HepG2 (cell line): ENCODE data around the gene SHROOM2. TPM values are rescaled to one million over a fixed set of nuclear protein-coding genes. Genes with fewer than 3 reads are reported as not detected.
A peak's percentile ranks its signal among the peaks of the same experiment; 100 is the strongest.

Experiments used
- ATAC-seq: fragments of 200-7000 bp; cut with Tn5 transposase; 3 replicates; pipeline ENCODE4 v1.9.1; 2020; ENCODE audit warnings: mild to moderate bottlenecking, moderate library complexity
- BruUV-seq: library from RNA; stranded (reverse); fragments of 400-500 nt; replicated peaks from 2 replicates; lab custom pipeline; 2021; lab: Mats Ljungman, UMichigan
- CTCF ChIA-PET: fragments of 300-600 bp; formaldehyde crosslinking; extraction: SDS; loops from one replicate; lab custom pipeline; 2021; ENCODE audit warnings: low total read pairs, inconsistent platforms, low intra/inter-chr PET ratio; lab: Yijun Ruan, JAX
- POLR2A ChIA-PET: fragments of 350-600 bp; sonication (Branson Sonifier 250); formaldehyde crosslinking; loops from one replicate; lab custom pipeline; 2020; ENCODE audit warnings: antibody characterized with exemption, inconsistent platforms; lab: Yijun Ruan, JAX
- DNase-seq: peaks from one replicate; pipeline ENCODE4 v3.0.0-alpha.2; 2015; ENCODE audit warnings: low spot score
- FAIRE-seq: peaks from 3 replicates; lab custom pipeline; 2011; peaks lifted over from hg19 to GRCh38; lab: Jason Lieb, UNC
- H2AFZ ChIP-seq: one replicate; pipeline ENCODE4 v1.6.1; 2011; ENCODE audit warnings: low read length, inconsistent platforms
- H3K27ac ChIP-seq: fragments of 300-600 bp; 3 replicates; pipeline ENCODE4 v1.8.0; 2011; ENCODE audit warnings: mixed run types, mild to moderate bottlenecking, mixed read lengths, low read length, inconsistent platforms; ENCODE audit not compliant: insufficient read depth; ENCODE audit errors: extremely low read length
- H3K27me3 ChIP-seq, 2 experiments: fragments of 200-600 bp in 1 of 2; 2 replicates in 1 of 2; 3 replicates in 1 of 2; pipeline versions ENCODE4 v1.6.0 to v1.8.0; 2011; ENCODE audit warnings: low read length in 2 of 2, mild to moderate bottlenecking in 2 of 2, moderate library complexity in 2 of 2, inconsistent platforms in 1 of 2; ENCODE audit not compliant: insufficient read depth in 2 of 2, control insufficient read depth in 1 of 2
- H3K36me3 ChIP-seq, 2 experiments: fragments of 200-600 bp in 1 of 2; replicated peaks in 1 of 2; 2 replicates in 1 of 2; 3 replicates in 1 of 2; pipeline versions ENCODE4 v1.5.1 to v1.8.0; 2011; ENCODE audit warnings: low read length in 2 of 2, inconsistent platforms in 1 of 2; ENCODE audit not compliant: insufficient read depth in 2 of 2, control insufficient read depth in 1 of 2
- H3K4me1 ChIP-seq: 2 replicates; pipeline ENCODE4 v1.5.1; 2012; ENCODE audit warnings: low read length, inconsistent platforms; ENCODE audit not compliant: insufficient read depth
- H3K4me2 ChIP-seq: 2 replicates; pipeline ENCODE4 v1.6.0; 2011; ENCODE audit warnings: low read depth, low read length, inconsistent platforms
- H3K4me3 ChIP-seq, 3 experiments: fragments of 200-600 bp in 1 of 3; sonication (generic), shearing (Covaris generic) in 1 of 3; replicated peaks in 1 of 3; 2 replicates each; pipeline ENCODE4 v1.5.1; 2011 to 2016; ENCODE audit warnings: low read length in 3 of 3, inconsistent platforms in 2 of 3, low read depth in 2 of 3, mild to moderate bottlenecking in 2 of 3, control low read depth in 1 of 3, mixed read lengths in 1 of 3; ENCODE audit not compliant: insufficient read depth in 1 of 3
- H3K79me2 ChIP-seq: one replicate; pipeline ENCODE4 v1.6.1; 2011; ENCODE audit warnings: low read length, inconsistent platforms; ENCODE audit not compliant: insufficient read depth
- H3K9ac ChIP-seq: 2 replicates; pipeline ENCODE4 v1.6.0; 2011; ENCODE audit warnings: mild to moderate bottlenecking, low read depth, low read length, inconsistent platforms; ENCODE audit not compliant: insufficient read depth
- H3K9me3 ChIP-seq: 2 replicates; pipeline ENCODE4 v1.5.1; 2012; ENCODE audit warnings: mild to moderate bottlenecking, low read length
- H4K20me1 ChIP-seq: 2 replicates; pipeline ENCODE4 v1.6.0; 2011; ENCODE audit warnings: inconsistent platforms, mild to moderate bottlenecking, low read length, moderate library complexity; ENCODE audit not compliant: insufficient read depth
- CEBPB ChIP-seq: IDR thresholded peaks from 2 replicates; pipeline ENCODE4 v1.6.1; 2011; ENCODE audit warnings: low read depth, low read length, improper control_type of control experiment, borderline replicate concordance
- CEBPG ChIP-seq: IDR thresholded peaks from 2 replicates; pipeline ENCODE4 v1.6.1; 2016
- FOSL2 ChIP-seq: sonication (generic); formaldehyde crosslinking; IDR thresholded peaks from 2 replicates; pipeline ENCODE4 v1.4.0; 2020; ENCODE audit warnings: missing genetic modification reagents
- HINFP ChIP-seq: sonication (generic); formaldehyde crosslinking; IDR thresholded peaks from 2 replicates; pipeline ENCODE4 v1.4.0; 2020; ENCODE audit warnings: low read depth, mild to moderate bottlenecking, missing genetic modification reagents
- HNF4A ChIP-seq: sonication (generic); formaldehyde crosslinking; IDR thresholded peaks from 2 replicates; pipeline ENCODE4 v1.4.0; 2020; ENCODE audit warnings: missing genetic modification reagents
- MAFK ChIP-seq, 2 experiments: IDR thresholded peaks in 1 of 2; conservative IDR thresholded peaks in 1 of 2; 2 replicates each; pipeline ENCODE4 v1.6.1; 2011; ENCODE audit warnings: improper control_type of control experiment in 2 of 2, low read length in 2 of 2
- MLX ChIP-seq: IDR thresholded peaks from 2 replicates; pipeline ENCODE4 v1.6.1; 2016
- PRPF4 ChIP-seq: fragments of 200-400 bp; formaldehyde crosslinking; IDR thresholded peaks from 2 replicates; pipeline ENCODE4 v1.6.1; 2016; ENCODE audit warnings: low read length, low read depth; ENCODE audit not compliant: poor library complexity, severe bottlenecking
- ZSCAN20 ChIP-seq: sonication (generic); formaldehyde crosslinking; IDR thresholded peaks from 2 replicates; pipeline ENCODE4 v1.4.0; 2020; ENCODE audit warnings: missing genetic modification reagents, mild to moderate bottlenecking, borderline replicate concordance
- WGBS: methylation state at CpG from one replicate; pipeline ENCODE4 v1.1.6; 2017; ENCODE audit warnings: low lambda C conversion rate; 5-methylcytosine and 5-hydroxymethylcytosine counted together
- in situ Hi-C: cut with HindIII; loops from 2 replicates; pipeline ENCODE4 v1.10.0; 2017; ENCODE audit warnings: low pct_unique_long_range_greater_than_20kb; ENCODE audit not compliant: extremely low pct_ligation_motif_present
- intact Hi-C: fragments of 100-400 bp; cut with micrococcal nuclease; formaldehyde crosslinking; loops from one replicate; pipeline ENCODE4 v1.10.0; 2022; ENCODE audit not compliant: unreplicated experiment
- polyA plus RNA-seq, 8 experiments: library from polyadenylated mRNA; depleted of rRNA in 3 of 8; stranded (reverse) in 7 of 8; unstranded in 1 of 8; fragments of >200 nt; fragmentation: Illumina TruSeq in 4 of 8; extraction: Trizol in 4 of 8; gene quantifications; 2 replicates each; pipeline versions ENCODE4 v1.2.1 to v1.2.3, GENCODE V29; 2011 to 2016; ENCODE audit warnings: low read depth in 4 of 8, missing spikeins in 1 of 8, mixed read lengths in 1 of 8; ENCODE audit not compliant: insufficient read depth in 1 of 8
- total RNA-seq, 5 experiments: library from RNA; depleted of rRNA; stranded (reverse); fragments of >200 nt; fragmentation: Illumina TruSeq; extraction: Trizol; gene quantifications; 2 replicates each; pipeline ENCODE4 v1.2.3, GENCODE V29; 2016; ENCODE audit warnings: low read depth in 1 of 5
- TF ChIP-seq, protein P1 (sequence below): IDR thresholded peaks from 2 replicates; pipeline ENCODE4 v1.6.1; 2016; ENCODE audit warnings: low read depth, borderline replicate concordance
- TF ChIP-seq, protein P2 (sequence below), 2 experiments: fragments of 450-650 bp in 1 of 2; sonication (generic) in 1 of 2; formaldehyde crosslinking in 1 of 2; IDR thresholded peaks; 2 replicates each; pipeline versions ENCODE4 v1.6.1 to v1.8.0; 2016 to 2022; ENCODE audit warnings: antibody characterized with exemption in 1 of 2, mild to moderate bottlenecking in 1 of 2, missing genetic modification reagents in 1 of 2

The SHROOM2 gene
- total and polyA plus RNA-seq, 2 of the 13 experiments (the other 11 are each of a cell fraction or from before 2014, with no cell fraction given) = 0.92 to 1.4 TPM

GRCh38 chrX:9907645-9908387 is 121.6 kb downstream of the SHROOM2 start:
- WGBS = 91% methylated on average over 5 of the region's 8 CpGs
- H3K4me1 ChIP-seq = 0 out of 2 replicates have a peak, but pooled peaks cover 12% of the 10 kb centered on the region
- BruUV-seq = no TSS peak
- H3K36me3 ChIP-seq = no peaks in the 10 kb centered on the region
- H4K20me1 ChIP-seq = no peaks in the 10 kb centered on the region
- no peaks in the 10 kb centered on the region for H3K9me3 ChIP-seq
- in situ Hi-C loops = no loop called here
- H3K4me3 ChIP-seq = no peak overlapping the region
- no peaks in the 10 kb centered on the region for H3K79me2 ChIP-seq
- no peak overlapping the region for H3K4me2 ChIP-seq
- TF ChIP-seq, protein P1, sequence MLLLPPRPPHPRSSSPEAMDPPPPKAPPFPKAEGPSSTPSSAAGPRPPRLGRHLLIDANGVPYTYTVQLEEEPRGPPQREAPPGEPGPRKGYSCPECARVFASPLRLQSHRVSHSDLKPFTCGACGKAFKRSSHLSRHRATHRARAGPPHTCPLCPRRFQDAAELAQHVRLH = no peak
- TF ChIP-seq FOSL2 (CRISPR knock-in tag) (peak; percentile 55; the same call in 1 of the 2 replicates), HINFP (CRISPR knock-in tag) (no peak), MLX (CRISPR knock-in tag) (no peak), MAFK (conservative IDR thresholded peaks at IDR 0.05 in 1 of 2, IDR thresholded peaks at IDR 0.05 in 1 of 2; ENCODE audit: low read length in 2 of 2) (peak in 1 of 2 experiments; percentile 21; a peak in 2 of 4 replicates), ZSCAN20 (no peak), CEBPB (peak; percentile 80), CEBPG (CRISPR knock-in tag) (peak; percentile 68), PRPF4 (no peak), HNF4A (0 out of 2 replicates have a peak, but pooled peaks have one; percentile 9)
- TF ChIP-seq, protein P2, sequence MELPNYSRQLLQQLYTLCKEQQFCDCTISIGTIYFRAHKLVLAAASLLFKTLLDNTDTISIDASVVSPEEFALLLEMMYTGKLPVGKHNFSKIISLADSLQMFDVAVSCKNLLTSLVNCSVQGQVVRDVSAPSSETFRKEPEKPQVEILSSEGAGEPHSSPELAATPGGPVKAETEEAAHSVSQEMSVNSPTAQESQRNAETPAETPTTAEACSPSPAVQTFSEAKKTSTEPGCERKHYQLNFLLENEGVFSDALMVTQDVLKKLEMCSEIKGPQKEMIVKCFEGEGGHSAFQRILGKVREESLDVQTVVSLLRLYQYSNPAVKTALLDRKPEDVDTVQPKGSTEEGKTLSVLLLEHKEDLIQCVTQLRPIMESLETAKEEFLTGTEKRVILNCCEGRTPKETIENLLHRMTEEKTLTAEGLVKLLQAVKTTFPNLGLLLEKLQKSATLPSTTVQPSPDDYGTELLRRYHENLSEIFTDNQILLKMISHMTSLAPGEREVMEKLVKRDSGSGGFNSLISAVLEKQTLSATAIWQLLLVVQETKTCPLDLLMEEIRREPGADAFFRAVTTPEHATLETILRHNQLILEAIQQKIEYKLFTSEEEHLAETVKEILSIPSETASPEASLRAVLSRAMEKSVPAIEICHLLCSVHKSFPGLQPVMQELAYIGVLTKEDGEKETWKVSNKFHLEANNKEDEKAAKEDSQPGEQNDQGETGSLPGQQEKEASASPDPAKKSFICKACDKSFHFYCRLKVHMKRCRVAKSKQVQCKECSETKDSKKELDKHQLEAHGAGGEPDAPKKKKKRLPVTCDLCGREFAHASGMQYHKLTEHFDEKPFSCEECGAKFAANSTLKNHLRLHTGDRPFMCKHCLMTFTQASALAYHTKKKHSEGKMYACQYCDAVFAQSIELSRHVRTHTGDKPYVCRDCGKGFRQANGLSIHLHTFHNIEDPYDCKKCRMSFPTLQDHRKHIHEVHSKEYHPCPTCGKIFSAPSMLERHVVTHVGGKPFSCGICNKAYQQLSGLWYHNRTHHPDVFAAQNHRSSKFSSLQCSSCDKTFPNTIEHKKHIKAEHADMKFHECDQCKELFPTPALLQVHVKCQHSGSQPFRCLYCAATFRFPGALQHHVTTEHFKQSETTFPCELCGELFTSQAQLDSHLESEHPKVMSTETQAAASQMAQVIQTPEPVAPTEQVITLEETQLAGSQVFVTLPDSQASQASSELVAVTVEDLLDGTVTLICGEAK (IDR thresholded peaks at IDR 0.05) = peak; percentile 78
- TF ChIP-seq, protein P2 (CRISPR knock-in tag; IDR thresholded peaks at IDR 0.05) = peak; percentile 99
- H3K27me3 ChIP-seq = no peaks in the 10 kb centered on the region
- CTCF ChIA-PET = no interaction called here
- H2AFZ ChIP-seq = no peak overlapping the region
- intact Hi-C loops = no loop called here
- DNase-seq (no peak), FAIRE-seq (no peak), ATAC-seq (no peak)
- no peak overlapping the region for H3K27ac ChIP-seq
- no peak overlapping the region for H3K9ac ChIP-seq
- POLR2A ChIA-PET = no interaction called here
